OCI-LY3 (cell line): ENCODE measurements around the gene EIF2B1.

ENCODE experiments used
- H2AFZ ChIP-seq: fragments of 200-600, 300-600 bp; shearing (Covaris generic); 2 replicates; pipeline ENCODE4 v1.6.0; 2014; ENCODE audit warnings: antibody characterized with exemption, low read depth, low read length
- H3K27ac ChIP-seq: fragments of 200-600, 300-600 bp; sonication (generic); 2 replicates; pipeline ENCODE4 v1.5.1; 2014; ENCODE audit warnings: mild to moderate bottlenecking, low read length, moderate library complexity, mixed read lengths
- H3K27me3 ChIP-seq: fragments of 200-600, 300-600 bp; sonication (generic); 2 replicates; pipeline ENCODE4 v1.6.1; 2014; ENCODE audit warnings: low read depth, low read length, mixed read lengths
- H3K36me3 ChIP-seq: fragments of 200-600, 300-600 bp; sonication (generic); replicated peaks from 2 replicates; pipeline ENCODE3; 2014; ENCODE audit warnings: low read depth, low read length, mixed read lengths
- H3K4me1 ChIP-seq: fragments of 300-600, 200-600 bp; sonication (generic); 2 replicates; pipeline ENCODE4 v1.6.1; 2014; ENCODE audit warnings: low read length, mixed read lengths
- H3K4me2 ChIP-seq: fragments of 200-600, 300-600 bp; sonication (generic); 2 replicates; pipeline ENCODE4 v1.6.1; 2014; ENCODE audit warnings: low read length, mixed read lengths
- H3K4me3 ChIP-seq: fragments of 300-600, 200-600 bp; sonication (generic); 2 replicates; pipeline ENCODE4 v1.5.1; 2014; ENCODE audit warnings: antibody characterized with exemption, mild to moderate bottlenecking, low read length, moderate library complexity
- H3K79me2 ChIP-seq: fragments of 300-600, 200-600 bp; shearing (Covaris generic); 2 replicates; pipeline ENCODE4 v1.6.1; 2014; ENCODE audit warnings: mild to moderate bottlenecking, low read length, mixed read lengths
- H3K9ac ChIP-seq: fragments of 300-600, 200-600 bp; shearing (Covaris generic); 2 replicates; pipeline ENCODE4 v1.6.0; 2014; ENCODE audit warnings: mild to moderate bottlenecking, low read length, moderate library complexity
- H3K9me3 ChIP-seq: fragments of 200-600, 300-600 bp; shearing (Covaris generic); 2 replicates; pipeline ENCODE4 v1.6.1; 2014; ENCODE audit warnings: low read length, mixed read lengths; ENCODE audit not compliant: insufficient read depth
- H4K20me1 ChIP-seq: fragments of 200-600, 300-600 bp; sonication (generic); 2 replicates; pipeline ENCODE4 v1.6.1; 2016; ENCODE audit warnings: low read length, mixed read lengths; ENCODE audit not compliant: insufficient read depth
- CTCF ChIP-seq: fragments of 200-600, 300-600 bp; sonication (generic); IDR thresholded peaks from 2 replicates; pipeline ENCODE4 v1.5.1; 2014; ENCODE audit warnings: antibody characterized with exemption, low read length, low read depth
- EZH2phosphoT487 ChIP-seq: fragments of 200-600 bp; shearing (Covaris generic); IDR thresholded peaks from 2 replicates; pipeline ENCODE4 v1.6.1; 2018; ENCODE audit warnings: antibody characterized with exemption, mixed run types, low read depth

Gene EIF2B1

GRCh38 chr12:123617580-123617979 is 15.9 kb downstream of the EIF2B1 start:
- H3K27ac ChIP-seq, result no peak overlapping the region
- no peak overlapping the region for H2AFZ ChIP-seq
- no peaks in the 10 kb centered on the region for H3K9me3 ChIP-seq
- H3K9ac ChIP-seq, result no peak overlapping the region
- TF ChIP-seq CTCF (no peak), EZH2phosphoT487 (no peak)
- peaks cover 75% of the 10 kb centered on the region for H3K36me3 ChIP-seq
- no peak overlapping the region for H3K4me2 ChIP-seq
- no peaks in the 10 kb centered on the region for H3K4me1 ChIP-seq
- H3K79me2 ChIP-seq, result no peaks in the 10 kb centered on the region; the same call in 1 of the 2 replicates
- H4K20me1 ChIP-seq, result no peaks in the 10 kb centered on the region; the same call in 1 of the 2 replicates
- no peak overlapping the region for H3K4me3 ChIP-seq
- no peaks in the 10 kb centered on the region for H3K27me3 ChIP-seq

- no peak overlapping the region for H3K4me2 ChIP-seq
- H3K4me3 ChIP-seq, result no peak overlapping the region
- no peaks in the 10 kb centered on the region; the same call in 1 of the 2 replicates for H4K20me1 ChIP-seq
- H3K4me1 ChIP-seq, result no peaks in the 10 kb centered on the region
- no peaks in the 10 kb centered on the region for H3K9me3 ChIP-seq
- no peak overlapping the region for H2AFZ ChIP-seq
- H3K9ac ChIP-seq, result no peak overlapping the region
- H3K79me2 ChIP-seq, result peaks cover 2% of the 10 kb centered on the region; the same call in 1 of the 2 replicates
- no peak for TF ChIP-seq CTCF
- TF ChIP-seq EZH2phosphoT487, result no peak
- no peaks in the 10 kb centered on the region for H3K27me3 ChIP-seq
- H3K36me3 ChIP-seq, result peaks cover 75% of the 10 kb centered on the region
- H3K27ac ChIP-seq, result no peak overlapping the region
Measured at GRCh38 chr12:123617144-123617543, 16.3 kb downstream of the EIF2B1 start.

- no peaks in the 10 kb centered on the region; the same call in none of the 2 replicates for H4K20me1 ChIP-seq
- H3K36me3 ChIP-seq, result peaks cover 70% of the 10 kb centered on the region
- no peak overlapping the region for H3K4me2 ChIP-seq
- no peak overlapping the region for H3K27ac ChIP-seq
- TF ChIP-seq EZH2phosphoT487 (no peak), CTCF (no peak)
- H3K79me2 ChIP-seq, result peaks cover 21% of the 10 kb centered on the region; the same call in 1 of the 2 replicates
- H3K9me3 ChIP-seq, result no peaks in the 10 kb centered on the region
- H3K4me3 ChIP-seq, result no peak overlapping the region
- no peaks in the 10 kb centered on the region for H3K27me3 ChIP-seq
- H3K4me1 ChIP-seq, result no peaks in the 10 kb centered on the region
- no peak overlapping the region for H2AFZ ChIP-seq
- no peak overlapping the region for H3K9ac ChIP-seq
Measured at GRCh38 chr12:123614531-123614930, 19.0 kb downstream of the EIF2B1 start.

- peaks cover 71% of the 10 kb centered on the region for H3K36me3 ChIP-seq
- TF ChIP-seq EZH2phosphoT487 (no peak), CTCF (no peak)
- no peaks in the 10 kb centered on the region for H3K4me1 ChIP-seq
- H3K27me3 ChIP-seq, result no peaks in the 10 kb centered on the region
- no peaks in the 10 kb centered on the region for H3K9me3 ChIP-seq
- H3K4me2 ChIP-seq, result no peak overlapping the region
- no peaks in the 10 kb centered on the region; the same call in none of the 2 replicates for H4K20me1 ChIP-seq
- H3K9ac ChIP-seq, result no peak overlapping the region
- no peak overlapping the region for H3K27ac ChIP-seq
- no peak overlapping the region for H2AFZ ChIP-seq
- H3K79me2 ChIP-seq, result peaks cover 21% of the 10 kb centered on the region; the same call in 1 of the 2 replicates
- H3K4me3 ChIP-seq, result no peak overlapping the region
Measured at GRCh38 chr12:123614110-123614509, 19.4 kb downstream of the EIF2B1 start.
